C1 segment of cervical spinal cord (tissue), 14 donors: ENCODE data around the gene SRSF10.
"Not testable (repeated sequence)": the region's sequence is repeated elsewhere in the genome, so short reads cannot be mapped to it uniquely, and the experiment has no call there.

Source experiments
- DNase-seq, 14 donors: peaks; one replicate each; lab custom pipeline; 2025; lab: John Stamatoyannopoulos, UW

The SRSF10 gene

DNA sequence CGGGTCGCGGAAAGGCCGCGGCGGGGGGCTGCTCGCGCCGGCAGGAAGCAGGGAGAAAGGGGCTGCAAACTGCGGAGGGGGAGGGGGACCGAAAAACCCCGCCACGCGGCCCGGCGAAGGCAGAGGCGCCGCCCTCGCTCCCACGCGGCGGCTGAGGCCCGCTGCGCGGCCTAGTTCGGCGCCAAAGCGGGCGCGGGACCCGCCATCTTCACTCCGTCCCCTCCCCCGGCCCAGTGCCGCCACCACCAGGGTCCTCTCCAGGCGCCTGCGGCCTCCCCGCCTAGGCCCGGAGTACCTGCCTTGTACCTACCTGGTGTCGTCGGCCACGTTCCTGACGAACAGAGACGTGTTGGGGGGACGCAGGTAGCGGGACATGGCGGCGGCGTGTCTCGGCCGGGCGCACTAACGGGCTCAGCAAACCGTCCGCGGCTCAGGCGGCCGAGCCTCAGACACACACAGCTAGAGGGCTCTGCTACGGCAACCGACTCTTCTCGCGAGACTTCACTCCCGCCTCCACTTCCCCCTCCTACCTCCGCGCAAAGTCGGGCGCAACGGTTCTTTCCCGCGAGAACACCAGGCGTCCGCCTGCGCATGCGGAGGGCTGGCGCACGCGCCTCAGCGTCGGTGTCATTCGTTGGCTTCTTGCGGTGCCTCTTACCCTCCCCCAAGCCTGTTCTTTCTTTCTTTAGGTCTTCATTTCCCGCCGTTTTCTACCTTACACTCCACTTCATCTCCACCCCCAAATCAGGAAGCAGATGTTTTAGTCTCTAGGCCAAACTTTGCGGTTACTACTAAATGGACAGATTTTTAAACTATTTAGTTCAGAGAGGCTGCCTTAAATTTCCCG lies at the start of gene SRSF10:
Gene SRSF10, minus strand, starts transcription at position 447 of the 847 bp plus-strand sequence. Its CDS starts 72 bp downstream, at position 375.
- peak; percentile 71 to 99 (median 96) for DNase-seq

DNA sequence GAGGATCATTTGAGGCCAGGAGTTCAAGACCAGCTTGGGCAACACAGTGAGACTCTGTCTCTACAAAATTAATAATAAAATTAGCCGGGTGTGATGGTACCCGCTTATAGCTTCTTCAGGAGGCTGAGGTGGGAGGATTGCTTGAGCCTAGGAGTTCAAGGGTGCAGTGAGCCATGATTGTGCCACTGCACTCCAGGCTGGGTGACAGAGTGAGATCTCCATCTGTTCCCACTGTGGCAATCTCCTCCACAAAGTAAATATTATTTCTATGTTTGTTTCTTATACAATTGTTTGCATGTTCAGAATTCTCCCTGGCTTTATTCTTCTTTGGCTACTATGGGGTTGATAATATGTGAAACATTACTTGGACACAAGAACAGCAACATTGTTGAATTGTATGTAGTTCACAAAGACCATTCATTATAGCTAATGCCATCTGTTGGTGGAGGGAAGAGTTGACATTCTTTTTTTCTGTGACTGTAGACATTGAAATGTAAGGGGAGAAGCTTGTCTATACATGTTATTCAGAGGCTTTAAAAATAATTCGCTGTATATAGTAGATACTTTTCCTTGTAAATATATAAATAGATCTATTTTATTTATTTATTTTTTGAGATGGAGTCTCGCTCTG lies 47.8 kb upstream of the SRSF10 start:
- no peak for DNase-seq

DNA sequence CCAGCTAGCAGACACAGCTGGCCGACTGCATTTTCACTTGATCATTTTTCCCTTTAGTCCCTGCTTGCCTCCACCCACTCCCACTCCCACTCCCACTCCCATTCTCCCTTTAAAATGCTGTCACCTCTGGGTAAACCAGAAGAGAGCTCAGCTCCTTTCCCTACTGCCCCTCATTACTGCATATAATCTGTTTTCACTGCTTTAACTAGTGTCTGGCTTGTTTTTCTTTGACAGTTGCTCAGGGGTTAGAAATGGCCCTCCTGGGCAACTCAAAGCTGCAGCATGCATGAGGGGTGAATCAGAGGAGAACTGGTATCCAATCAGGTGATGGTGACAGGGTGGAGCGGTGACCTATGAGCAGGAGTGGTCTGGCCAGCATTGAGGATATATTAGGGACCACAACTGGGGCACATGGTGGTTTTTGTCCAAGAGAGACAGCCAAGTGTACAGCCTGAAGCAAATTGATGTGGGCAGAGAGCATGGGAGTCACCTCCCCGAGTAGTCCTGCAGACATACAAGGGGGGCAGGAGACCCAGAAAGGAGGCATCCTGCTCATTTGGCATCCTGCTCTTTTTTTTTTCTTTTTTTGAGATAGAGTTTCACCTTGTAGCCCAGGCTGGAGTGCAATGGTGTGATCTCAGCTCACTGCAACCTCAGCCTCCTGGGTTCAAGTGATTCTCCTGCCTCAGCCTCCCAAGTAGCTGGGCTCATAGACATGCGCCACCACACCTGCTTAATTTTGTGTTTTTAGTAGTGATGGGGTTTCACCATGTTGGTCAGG lies 42.6 kb upstream of the SRSF10 start:
- no peak for DNase-seq

DNA sequence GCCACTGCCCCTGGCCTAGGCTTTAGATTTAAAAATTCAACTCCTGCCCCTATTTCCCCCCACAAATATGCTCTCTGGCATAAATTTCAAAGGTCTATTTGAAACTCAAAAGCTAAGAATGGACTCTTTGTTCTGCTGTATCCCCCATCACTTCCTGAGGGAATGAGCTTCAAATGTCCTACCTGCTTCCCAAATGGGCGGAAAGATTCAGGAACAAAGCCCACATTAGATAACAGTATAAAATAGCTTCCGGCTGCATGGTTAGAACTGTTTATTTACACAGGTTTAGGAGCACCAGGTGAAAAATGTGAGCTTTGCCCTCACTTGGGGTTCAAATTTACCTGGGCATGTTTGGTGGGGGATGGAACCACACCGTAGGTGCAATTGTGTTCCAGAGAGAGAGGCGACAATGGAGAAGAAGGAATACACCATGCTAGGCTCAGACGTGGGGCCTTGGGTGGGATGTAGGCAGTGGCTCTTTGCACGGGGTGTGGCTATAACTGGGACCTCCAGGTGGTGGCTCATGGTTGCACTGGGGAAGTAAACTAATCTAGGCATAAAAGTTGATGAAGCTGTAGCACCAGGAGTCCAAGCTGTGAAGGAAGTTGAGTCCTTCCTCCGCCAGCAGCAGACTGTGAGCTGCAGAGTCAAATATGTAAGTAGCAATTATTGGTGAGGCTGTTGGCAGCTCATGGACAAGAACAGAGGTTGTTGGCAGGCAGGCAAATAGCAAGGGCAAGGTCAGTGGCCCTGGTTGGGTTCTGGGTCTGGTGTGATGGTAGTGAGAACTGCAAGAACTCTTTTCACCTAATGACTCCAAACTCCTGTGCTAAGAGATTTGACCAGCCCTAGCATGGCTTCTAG lies 41.5 kb upstream of the SRSF10 start:
- no peak for DNase-seq

DNA sequence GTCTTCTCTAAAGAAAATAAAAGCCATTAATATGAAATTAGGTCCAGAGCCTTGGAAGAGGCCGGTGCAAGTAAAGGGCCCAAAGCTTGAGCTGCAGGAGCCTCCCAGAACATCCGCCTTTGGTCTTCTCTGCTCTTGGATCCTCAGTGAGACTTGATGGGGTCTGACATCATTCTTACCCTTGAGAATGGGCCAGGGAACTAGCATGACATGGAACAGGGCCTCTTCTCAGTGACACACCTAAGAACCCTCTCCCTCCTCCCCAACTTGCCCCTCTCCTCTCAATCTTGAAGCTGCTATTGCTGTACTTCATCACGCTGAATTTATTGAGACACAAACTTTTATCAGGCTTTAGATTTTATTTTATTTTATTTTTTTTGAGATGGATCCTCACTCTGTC lies 40.3 kb upstream of the SRSF10 start:
- no peak for DNase-seq

DNA sequence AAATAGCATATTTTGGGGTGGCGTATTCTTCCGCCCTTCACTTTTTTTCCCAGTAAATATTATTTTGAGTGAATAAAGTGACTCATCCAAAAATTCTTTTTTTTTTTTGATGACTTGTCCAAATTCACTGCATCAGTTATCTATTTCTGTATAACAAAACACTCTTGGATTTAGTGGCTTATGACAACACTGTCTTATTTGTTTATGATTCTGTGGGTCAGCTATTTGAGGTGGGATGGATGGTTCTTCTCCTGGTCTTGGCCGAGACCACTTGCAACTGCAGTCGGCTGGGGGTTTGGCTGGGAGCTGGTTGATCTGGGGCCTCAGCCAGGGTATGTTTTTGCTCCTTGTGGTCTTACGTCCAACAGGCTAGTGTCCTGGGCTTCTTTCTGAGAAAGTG lies 39.9 kb upstream of the SRSF10 start:
- no peak for DNase-seq

DNA sequence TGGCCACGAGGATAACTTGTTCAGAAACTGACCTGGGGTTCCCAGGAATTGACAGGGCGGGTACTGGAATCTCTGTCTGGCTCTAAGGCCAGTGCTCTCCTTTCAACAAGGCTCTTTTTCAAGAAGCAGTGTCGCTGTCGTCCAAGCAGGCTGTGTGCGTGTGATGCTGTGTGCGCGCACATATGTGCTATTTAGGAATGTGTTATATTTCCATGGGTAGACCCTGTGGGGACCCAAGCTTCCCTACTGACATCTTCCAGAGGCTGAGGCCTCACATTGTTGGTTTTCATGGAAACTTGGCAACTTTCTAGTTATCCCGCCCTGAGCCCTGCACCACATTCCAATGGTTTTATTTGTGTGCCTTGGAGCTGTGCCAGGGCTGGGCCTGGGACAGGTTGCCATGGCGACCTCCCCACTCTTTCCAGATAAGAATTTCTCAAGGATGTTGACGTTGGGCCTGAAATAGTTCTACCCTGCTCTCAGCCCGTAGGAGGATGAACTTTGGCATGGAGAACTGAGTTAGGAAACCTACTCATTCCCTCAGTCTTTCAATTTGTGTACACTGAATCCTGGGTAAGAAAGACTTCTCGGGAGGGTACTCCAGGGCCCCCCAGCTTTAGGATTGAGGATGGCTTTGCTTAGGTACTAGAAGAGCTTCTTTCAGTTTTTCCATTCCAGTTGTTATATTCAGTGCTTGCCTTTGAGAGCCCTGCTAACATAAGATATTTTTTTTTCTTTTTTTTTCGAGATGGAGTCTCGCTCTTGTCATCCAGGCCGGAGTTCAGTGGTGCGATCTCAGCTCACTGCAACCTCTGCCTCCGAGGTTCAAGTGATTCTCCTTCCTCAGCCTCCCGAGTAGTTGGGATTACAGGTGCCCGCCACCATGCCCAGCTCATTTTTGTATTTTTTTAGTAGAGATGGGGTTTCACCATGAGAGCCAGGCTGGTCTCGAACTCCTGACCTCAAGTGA lies 38.8 kb upstream of the SRSF10 start:
- peak in 8 of 14 donors; percentile 2 to 56 (median 28) for DNase-seq

DNA sequence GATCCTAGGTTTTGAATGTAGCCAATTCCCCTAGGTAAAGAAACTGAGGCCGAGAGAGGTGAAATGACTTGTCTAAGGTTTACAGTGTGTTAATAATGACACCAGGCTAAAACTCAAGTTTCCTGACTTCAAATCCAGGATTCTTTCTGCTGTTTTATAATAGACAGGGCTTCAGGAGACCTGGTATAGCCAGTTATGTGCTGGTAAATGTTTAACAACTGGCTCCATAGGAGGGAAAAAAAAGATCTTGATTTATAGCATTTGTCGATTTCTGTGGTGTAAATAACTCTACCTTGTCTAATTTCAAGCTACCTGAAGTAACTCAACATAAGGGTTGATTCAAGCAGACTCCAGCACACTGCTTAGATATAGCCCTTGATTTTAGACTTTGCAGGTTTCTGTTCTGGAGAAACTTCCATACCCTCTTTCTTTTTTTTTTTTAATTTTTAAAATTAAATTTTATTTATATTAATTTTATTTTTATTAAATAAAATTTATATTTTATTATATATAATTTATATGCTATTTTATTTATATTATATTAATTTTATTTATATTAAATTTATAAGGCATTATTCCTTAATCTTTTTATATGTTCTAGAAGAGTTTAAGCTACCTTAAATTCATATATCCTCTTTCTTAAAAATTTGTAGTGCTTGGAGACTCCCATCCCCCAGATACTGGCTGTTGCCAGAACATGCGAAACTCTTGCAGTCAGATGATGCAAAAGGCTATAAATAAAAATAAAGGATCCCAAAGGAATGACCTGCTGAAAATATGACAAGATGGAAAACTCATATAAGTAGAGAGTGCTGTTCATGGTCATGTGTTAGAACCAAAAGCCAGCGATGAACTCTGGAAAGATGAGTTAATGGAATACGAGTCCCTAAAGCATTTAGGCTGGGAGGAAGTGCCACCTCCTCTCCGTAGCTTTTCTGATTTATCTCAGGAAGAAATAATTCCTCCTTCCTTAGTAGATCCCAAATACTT lies 35.4 kb upstream of the SRSF10 start:
- DNase-seq = no peak

DNA sequence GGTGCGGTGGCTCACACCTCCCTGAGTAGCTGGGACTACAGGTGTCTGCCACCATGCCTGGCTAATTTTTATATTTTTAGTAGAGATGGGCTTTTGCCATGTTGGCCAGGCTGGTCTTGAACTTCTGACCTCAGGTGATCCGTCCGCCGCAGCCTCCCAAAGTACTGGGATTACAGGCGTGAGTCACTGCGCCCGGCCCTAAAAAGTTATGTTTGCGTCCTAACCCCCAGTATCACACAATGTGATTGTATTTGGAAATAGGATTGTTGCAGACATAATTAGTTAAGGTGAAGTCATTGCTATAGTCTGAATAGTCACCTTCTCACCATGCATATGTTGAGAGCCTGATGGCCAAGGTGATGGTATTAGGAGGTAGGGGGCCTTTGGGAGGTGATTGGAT lies 32.8 kb upstream of the SRSF10 start:
- DNase-seq = not testable (repeated sequence)

DNA sequence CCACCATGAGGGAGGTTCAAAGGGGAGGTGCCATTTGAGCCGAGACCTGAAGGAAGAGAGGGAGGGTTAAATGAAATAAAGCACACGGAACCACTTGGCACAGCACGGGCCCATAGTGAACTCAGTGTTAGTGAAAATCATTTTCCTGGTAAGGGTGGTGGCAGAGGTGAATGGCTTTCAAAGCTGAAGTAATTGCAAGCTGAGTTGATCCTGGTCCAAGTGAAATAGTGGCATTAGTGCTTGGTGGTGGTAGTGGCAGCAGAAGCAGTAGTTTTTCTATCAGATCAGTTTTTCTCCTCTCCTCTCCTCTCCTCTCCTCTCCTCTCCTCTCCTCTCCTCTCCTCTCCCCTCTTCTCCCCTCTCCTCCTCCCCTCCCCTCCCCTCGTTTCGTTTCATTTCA lies 30.5 kb upstream of the SRSF10 start:
- no peak for DNase-seq

DNA sequence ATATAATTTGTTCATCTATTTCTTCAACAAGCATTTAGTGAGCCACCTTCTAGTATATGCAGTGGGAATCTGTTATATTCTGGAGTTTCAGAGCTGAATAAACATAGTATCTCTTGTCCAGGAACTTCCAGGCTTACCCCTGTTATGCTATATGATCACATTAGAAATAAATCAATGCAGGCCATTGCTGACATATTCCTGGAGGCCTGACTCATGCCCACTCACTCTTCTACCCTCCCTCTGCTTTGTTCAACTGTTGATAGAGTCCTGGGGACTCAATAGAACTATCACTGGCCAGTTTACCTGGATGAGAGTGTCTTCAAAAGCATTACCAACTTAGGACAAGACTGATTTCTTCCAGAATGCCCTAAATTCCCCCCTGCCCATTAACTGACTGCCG lies 29.3 kb upstream of the SRSF10 start:
- no peak for DNase-seq

DNA sequence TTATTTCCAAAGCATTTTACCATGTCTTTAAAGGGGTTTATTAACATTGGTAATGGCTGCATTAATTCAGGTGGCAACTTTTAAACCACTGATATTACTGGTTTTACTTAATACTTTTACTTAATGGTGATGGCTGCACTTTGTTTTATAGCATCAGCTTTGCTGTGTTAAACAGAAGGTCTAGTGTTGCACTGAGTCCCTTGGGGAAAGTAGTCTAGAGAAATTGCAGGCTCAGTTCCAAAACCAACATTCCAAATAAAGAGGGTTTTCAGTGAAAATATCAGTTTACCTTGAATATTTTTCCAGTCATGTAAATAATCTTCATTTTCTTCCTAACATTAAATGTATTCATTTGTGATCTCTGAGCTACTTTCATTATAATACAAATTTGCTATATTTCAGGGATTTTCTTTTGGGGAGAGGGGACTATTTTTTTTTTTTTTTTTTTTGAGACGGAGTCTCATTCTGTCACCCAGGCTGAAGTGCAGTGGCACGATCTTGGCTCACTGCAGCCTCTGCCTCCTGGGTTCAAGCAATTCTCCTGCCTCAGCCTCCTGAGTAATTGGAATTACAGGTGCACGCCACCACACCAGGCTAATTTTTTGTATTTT lies 28.6 kb upstream of the SRSF10 start:
- not testable (repeated sequence) for DNase-seq

DNA sequence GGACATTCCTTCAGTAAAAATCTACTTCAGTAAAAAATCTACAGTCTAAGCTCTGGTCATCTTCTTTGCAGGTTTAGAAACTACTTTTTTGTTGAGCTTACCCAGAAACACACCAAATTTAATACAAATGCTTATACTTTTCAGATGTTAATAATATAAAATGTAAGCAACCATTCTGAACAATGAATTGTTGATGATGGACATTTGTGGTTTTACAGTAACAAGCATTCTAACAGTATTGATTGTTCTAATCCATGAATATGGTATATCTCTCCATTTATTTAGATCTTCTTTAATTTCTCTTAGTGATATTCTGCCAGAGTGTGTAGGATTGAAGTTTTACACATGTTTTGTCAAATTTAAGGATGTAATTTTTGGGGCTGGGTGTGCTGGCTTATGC lies 27.0 kb upstream of the SRSF10 start:
- no peak for DNase-seq

DNA sequence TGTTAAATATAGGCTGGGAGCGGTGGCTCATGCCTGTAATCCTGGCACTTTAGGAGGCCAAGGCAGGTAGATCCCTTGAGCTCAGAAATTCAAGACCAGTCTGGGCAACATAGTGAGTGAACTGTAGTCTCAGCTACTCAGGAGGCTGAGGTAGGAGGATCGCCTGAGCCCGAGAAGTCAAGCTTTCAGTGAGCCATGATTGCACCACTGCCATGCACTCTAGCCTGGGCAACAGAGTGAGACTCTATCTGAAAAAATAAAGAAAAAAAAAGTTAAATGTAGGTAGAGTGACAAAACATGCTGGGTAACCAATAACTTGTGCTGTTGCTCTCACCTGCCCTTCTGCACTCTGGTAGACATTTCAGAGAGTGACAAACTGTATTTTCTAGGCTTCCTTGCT lies 25.0 kb upstream of the SRSF10 start:
- DNase-seq = no peak

DNA sequence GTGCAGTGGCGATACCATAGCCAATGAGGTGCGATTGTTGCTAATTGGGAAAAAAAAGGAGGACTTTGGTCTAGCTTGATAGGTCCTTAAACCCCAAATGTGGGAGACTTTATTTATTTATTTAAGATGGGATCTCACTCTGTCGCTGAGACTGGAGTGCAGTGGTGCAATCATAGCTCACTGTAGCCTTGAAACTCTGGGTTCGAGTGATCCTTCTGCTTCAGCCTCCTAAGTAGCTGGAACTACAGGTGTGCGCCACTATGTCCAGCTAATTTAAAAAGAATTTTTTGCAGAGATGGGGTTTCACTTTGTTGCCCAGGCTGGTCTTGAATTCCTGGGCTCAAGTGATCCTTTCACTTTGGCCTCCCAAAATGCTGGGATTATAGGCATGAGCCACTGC lies 24.0 kb upstream of the SRSF10 start:
- no peak for DNase-seq

DNA sequence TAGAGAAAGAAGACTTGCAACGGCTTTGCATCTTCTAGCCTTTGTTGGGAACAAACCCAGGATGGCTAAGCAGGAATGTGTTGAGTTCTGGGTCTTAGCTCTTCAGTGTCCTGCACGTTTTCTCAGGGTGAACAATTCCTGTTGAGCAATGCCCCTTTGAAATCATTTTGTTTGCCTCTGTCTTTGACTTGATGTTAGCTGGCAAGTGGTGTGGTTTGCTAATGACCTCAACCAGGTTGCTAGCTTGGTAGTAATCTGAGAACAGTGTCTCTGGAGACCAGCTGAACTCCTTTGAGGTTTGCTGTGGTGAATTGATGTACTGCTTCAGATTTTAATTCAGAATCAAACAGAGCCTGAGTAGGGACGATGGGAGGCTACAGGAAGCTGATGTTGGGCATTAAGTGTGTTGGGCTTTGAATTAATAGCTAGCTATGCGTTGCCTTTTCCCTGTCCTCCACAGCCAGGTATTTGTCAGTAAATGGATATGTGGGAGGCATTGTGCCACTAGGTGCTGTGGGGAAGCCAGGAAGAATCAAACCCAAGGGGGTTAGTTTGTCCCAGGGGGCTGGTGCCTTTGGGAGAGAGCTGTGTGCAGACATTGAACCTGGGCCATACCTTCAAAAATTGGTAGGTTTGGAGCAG lies 23.3 kb upstream of the SRSF10 start:
- DNase-seq = no peak

DNA sequence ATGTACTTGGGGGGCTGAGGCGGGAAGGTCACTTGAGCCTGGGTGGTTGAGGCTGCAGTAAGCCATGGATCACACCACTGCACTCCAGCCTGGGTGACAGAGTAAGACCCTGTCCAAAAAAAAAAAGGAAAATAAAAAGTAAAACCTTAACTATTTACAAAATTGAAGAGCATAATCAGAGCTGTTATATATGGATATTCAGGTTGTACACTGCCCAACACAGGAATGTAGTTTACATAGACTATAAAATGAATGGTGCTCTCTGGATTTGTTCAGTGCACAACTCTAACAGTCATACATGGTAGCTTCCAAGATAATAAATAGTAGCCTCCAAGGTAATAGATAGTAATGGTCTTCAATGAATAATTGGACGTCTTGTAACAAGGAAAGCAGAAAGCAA lies 22.6 kb upstream of the SRSF10 start:
- no peak for DNase-seq

DNA sequence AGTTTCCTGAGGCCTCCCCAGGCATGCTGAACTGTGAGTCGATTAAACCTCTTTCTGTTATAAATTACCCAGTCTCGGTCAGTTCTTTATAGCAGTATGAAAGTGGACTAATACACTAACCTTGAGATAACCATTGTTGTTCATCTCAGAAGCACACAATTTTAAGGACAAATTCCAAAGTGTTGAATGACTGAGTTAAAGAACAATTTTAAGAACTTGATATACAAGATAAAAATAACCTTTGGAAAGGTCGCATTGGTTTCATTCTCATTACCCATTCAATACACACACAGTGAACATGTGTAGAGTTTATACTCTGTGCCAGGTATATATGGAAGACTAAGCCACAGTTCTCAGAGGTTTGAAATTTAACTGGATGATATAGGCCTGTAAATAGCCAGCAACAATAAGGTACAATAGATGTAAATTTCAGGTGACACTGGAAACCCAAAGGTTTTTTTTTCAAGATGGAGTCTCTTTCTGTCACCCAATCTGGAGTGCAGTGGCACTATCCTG lies 19.1 kb upstream of the SRSF10 start:
- no peak for DNase-seq
